Sigmoid colon (tissue), 7 donors: Measurements from ENCODE around the gene EQTN. TPM values are rescaled to one million over a fixed set of nuclear protein-coding genes. Genes with fewer than 3 reads are reported as not detected.

ENCODE experiments used
- DNase-seq: peaks from one replicate; pipeline ENCODE4 v3.0.0-alpha.2; 2019
- H3K27ac ChIP-seq, 4 donors: fragments of 200-600 bp; sonication (generic); one replicate each; pipeline ENCODE4 v1.5.1; 2016 to 2019; ENCODE audit warnings: mild to moderate bottlenecking in 1 of 4
- H3K27me3 ChIP-seq, 3 donors: fragments of 200-600 bp; sonication (generic); one replicate each; pipeline ENCODE4 v1.5.1; 2019; ENCODE audit warnings: mild to moderate bottlenecking in 1 of 3
- H3K36me3 ChIP-seq, 4 donors: fragments of 200-600 bp; sonication (generic); one replicate each; pipeline ENCODE4 v1.5.1; 2016 to 2019
- H3K4me1 ChIP-seq, 4 donors: fragments of 200-600 bp; sonication (generic); one replicate each; pipeline ENCODE4 v1.5.1; 2017 to 2019
- H3K4me3 ChIP-seq, 4 donors: fragments of 200-600 bp; sonication (generic); one replicate each; pipeline ENCODE4 v1.5.1; 2017 to 2019; ENCODE audit warnings: mild to moderate bottlenecking in 2 of 4, moderate library complexity in 1 of 4
- H3K9me3 ChIP-seq, 4 donors: fragments of 200-600 bp in 3 of 4; sonication (generic) in 3 of 4; one replicate each; pipeline versions ENCODE4 v1.5.1 to v1.6.1; 2013 to 2019
- CTCF ChIP-seq, 4 experiments: fragments of 450-650 bp in 3 of 4; fragments of 200-600 bp in 1 of 4; IDR thresholded peaks; one replicate each; pipeline ENCODE4 v1.5.1; 2016 to 2019; ENCODE audit warnings: antibody characterized with exemption in 4 of 4, mild to moderate bottlenecking in 3 of 4, moderate library complexity in 2 of 4
- EP300 ChIP-seq, 4 donors: sonication (generic); formaldehyde crosslinking; IDR thresholded peaks; one replicate each; pipeline ENCODE4 v1.6.1; 2017; ENCODE audit warnings: antibody characterized with exemption in 4 of 4
- POLR2A ChIP-seq, 2 donors: fragments of 450-650 bp; IDR thresholded peaks; one replicate each; pipeline ENCODE4 v1.6.1; 2016; ENCODE audit warnings: antibody characterized with exemption in 2 of 2, mild to moderate bottlenecking in 2 of 2, moderate library complexity in 2 of 2
- POLR2AphosphoS5 ChIP-seq, 4 donors: sonication (generic); formaldehyde crosslinking; IDR thresholded peaks; one replicate each; pipeline ENCODE4 v1.6.1; 2017; ENCODE audit warnings: antibody characterized with exemption in 4 of 4
- WGBS, 2 donors: extraction: QIAGEN DNeasy Blood & Tissue Kit; methylation state at CpG; one replicate each; pipeline ENCODE4 v1.1.7; 2013; 5-methylcytosine and 5-hydroxymethylcytosine counted together
- intact Hi-C: fragments of 100-400 bp; cut with DNase I; formaldehyde crosslinking; loops from one replicate; pipeline ENCODE4 v1.15.1; 2023
- polyA plus RNA-seq, 3 donors: library from polyadenylated mRNA; stranded (reverse); fragments of 200-250 nt; gene quantifications; one replicate each; pipeline ENCODE4 v1.2.3, GENCODE V29; 2013
- total RNA-seq, 4 donors: library from RNA; depleted of rRNA; stranded (reverse); fragments of >200 nt; gene quantifications; one replicate each; pipeline ENCODE4 v1.1.0, GENCODE V29; 2016
- donor health status: healthy with polysubstance abuse.
- donor health status: Bipolar disorder and iron deficiency.
- donor health status: healthy.

Gene EQTN
- total and polyA plus RNA-seq, 7 donors: 0.17 to 0.71 TPM; not detected in 5

DNA sequence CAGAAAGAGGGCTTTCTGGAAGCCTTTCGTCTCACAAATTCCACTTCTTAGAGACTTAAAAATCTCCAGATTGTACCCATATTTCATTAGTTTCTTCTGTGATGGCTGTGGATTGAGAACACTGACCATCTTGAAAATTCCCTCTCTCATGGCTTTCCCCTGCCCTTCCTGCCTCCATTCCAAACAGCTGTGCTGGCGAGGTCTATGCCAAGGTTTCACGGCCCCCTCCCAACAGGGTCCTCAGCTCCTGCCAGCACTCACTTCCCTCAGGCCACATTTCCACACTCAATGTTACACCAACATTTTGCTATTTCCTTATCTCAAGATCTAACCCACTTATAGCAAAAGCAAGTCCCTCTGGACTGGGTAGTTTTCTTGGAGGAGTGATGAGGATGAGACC is 40.3 kb upstream of the EQTN start:
- Histone ChIP-seq H3K4me3 (no peak overlapping the region), H3K4me1 (peaks cover 0 to 55% (median 51%) of the 10 kb centered on the region in 4 donors), H3K36me3 (no peaks in the 10 kb centered on the region), H3K27me3 (no peaks in the 10 kb centered on the region), H3K9me3 (no peaks in the 10 kb centered on the region), H3K27ac (no peak overlapping the region)
- DNase-seq: no peak
- TF ChIP-seq POLR2A (IDR thresholded peaks at IDR 0.05): no peak
- no peak for TF ChIP-seq CTCF (IDR thresholded peaks at IDR 0.05)
- TF ChIP-seq POLR2AphosphoS5 (IDR thresholded peaks at IDR 0.05): no peak
- TF ChIP-seq EP300 (IDR thresholded peaks at IDR 0.05): no peak
- WGBS, 2 donors: 84 to 95% methylated on average over 3 of the region's 3 CpGs
- intact Hi-C loops: no loop called here

GRCh38 chr9:27336829-27337228 is 39.9 kb upstream of the EQTN start:
- no peaks in the 10 kb centered on the region for H3K9me3 ChIP-seq
- no peak overlapping the region for H3K27ac ChIP-seq
- no peak overlapping the region for H3K4me3 ChIP-seq
- intact Hi-C loops: no loop called here
- 97% methylated on average over 10 of the region's 10 CpGs for WGBS, 2 donors
- peaks cover 0 to 51% (median 47%) of the 10 kb centered on the region in 4 donors for H3K4me1 ChIP-seq
- H3K36me3 ChIP-seq: no peaks in the 10 kb centered on the region
- H3K27me3 ChIP-seq: no peaks in the 10 kb centered on the region
- no peak for TF ChIP-seq POLR2A (IDR thresholded peaks at IDR 0.05)
- TF ChIP-seq CTCF (IDR thresholded peaks at IDR 0.05): no peak
- no peak for TF ChIP-seq EP300 (IDR thresholded peaks at IDR 0.05)
- TF ChIP-seq POLR2AphosphoS5 (IDR thresholded peaks at IDR 0.05): no peak
- DNase-seq: no peak

DNA sequence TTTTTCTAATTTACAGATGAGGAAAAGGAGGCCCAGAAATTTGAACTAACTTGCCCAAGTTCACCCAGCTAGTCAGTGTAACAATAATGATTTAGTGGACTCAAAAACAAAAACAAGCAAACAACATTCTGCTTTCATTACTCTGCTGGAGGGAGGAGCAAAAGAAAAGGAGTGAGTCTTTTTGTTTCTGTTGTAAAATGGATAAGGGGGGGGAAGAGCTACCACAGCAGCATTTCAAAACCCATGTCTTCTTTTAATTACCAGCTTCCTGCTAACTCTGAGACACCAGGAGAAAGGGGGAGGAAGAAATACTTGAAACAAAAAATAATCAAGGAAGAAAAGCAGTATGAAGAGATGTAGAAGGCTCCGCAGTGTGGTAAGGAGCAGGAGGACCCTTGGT is 39.2 kb upstream of the EQTN start:
- no peak for DNase-seq
- no peaks in the 10 kb centered on the region for H3K36me3 ChIP-seq
- H3K4me3 ChIP-seq: no peak overlapping the region
- TF ChIP-seq POLR2A (IDR thresholded peaks at IDR 0.05) (no peak), CTCF (IDR thresholded peaks at IDR 0.05) (no peak)
- no peaks in the 10 kb centered on the region for H3K27me3 ChIP-seq
- intact Hi-C loops: no loop called here
- peaks cover 0 to 44% (median 41%) of the 10 kb centered on the region in 4 donors for H3K4me1 ChIP-seq
- H3K27ac ChIP-seq: no peak overlapping the region
- WGBS, 2 donors: 98 to 100% methylated on average over 1 of the region's 1 CpG
- H3K9me3 ChIP-seq: no peaks in the 10 kb centered on the region

DNA sequence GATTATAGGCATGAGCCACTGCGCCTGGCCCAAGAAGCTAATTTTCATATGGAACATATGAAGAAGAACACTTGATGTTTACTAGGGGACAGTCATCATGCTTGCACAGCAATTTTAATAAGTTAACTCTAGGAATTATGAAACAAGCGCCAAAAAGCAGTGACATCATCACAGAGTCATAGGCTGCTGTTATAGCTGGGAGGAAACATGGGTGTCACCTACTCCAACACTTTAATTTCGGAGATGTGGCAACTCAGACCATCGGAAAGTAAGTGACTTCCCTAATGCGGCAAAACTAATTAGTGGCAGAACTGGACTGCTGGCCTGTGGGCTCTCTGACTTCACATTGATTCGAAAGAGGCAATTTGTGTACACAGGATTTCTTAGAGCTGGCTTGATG is 38.1 kb upstream of the EQTN start:
- intact Hi-C loops: no loop called here
- WGBS, 2 donors: 85 to 94% methylated on average over 6 of the region's 6 CpGs
- Histone ChIP-seq H3K4me3 (no peak overlapping the region), H3K36me3 (no peaks in the 10 kb centered on the region), H3K27ac (no peak overlapping the region), H3K9me3 (no peaks in the 10 kb centered on the region), H3K4me1 (peaks cover 0 to 34% (median 31%) of the 10 kb centered on the region in 4 donors), H3K27me3 (no peaks in the 10 kb centered on the region)
- DNase-seq: no peak
- no peak for TF ChIP-seq POLR2A (IDR thresholded peaks at IDR 0.05)
- TF ChIP-seq EP300 (IDR thresholded peaks at IDR 0.05): no peak
- no peak for TF ChIP-seq CTCF (IDR thresholded peaks at IDR 0.05)
- peak in 1 of 4 donors; percentile 36 for TF ChIP-seq POLR2AphosphoS5 (IDR thresholded peaks at IDR 0.05)
